IPS-15b (cell line): ENCODE data around the gene SUB1.
"Not testable (repeated sequence)": the region's sequence is repeated elsewhere in the genome, so short reads cannot be mapped to it uniquely, and the experiment has no call there.

Experiments
- H3K27me3 ChIP-seq: one replicate; pipeline ENCODE4 v1.6.1; 2013; ENCODE audit warnings: low read length; ENCODE audit not compliant: control insufficient read depth, insufficient read depth
- H3K36me3 ChIP-seq: one replicate; pipeline ENCODE4 v1.6.1; 2013; ENCODE audit warnings: low read length; ENCODE audit not compliant: control insufficient read depth, insufficient read depth
- H3K4me1 ChIP-seq: one replicate; pipeline ENCODE4 v1.6.1; 2013; ENCODE audit warnings: mild to moderate bottlenecking, low read length; ENCODE audit not compliant: control insufficient read depth, insufficient read depth
- H3K4me3 ChIP-seq: one replicate; pipeline ENCODE4 v1.5.1; 2013; ENCODE audit warnings: low read depth, low read length
- H3K9ac ChIP-seq: one replicate; pipeline ENCODE4 v1.6.1; 2013; ENCODE audit warnings: low read depth, mild to moderate bottlenecking, low read length
- H3K9me3 ChIP-seq: one replicate; pipeline ENCODE4 v1.6.1; 2013; ENCODE audit warnings: mild to moderate bottlenecking, low read length; ENCODE audit not compliant: control insufficient read depth, insufficient read depth

Gene SUB1

GRCh38 chr5:32628049-32628844, 42.9 kb downstream of the SUB1 start:
- Histone ChIP-seq H3K4me1 (no peaks in the 10 kb centered on the region), H3K9me3 (no peaks in the 10 kb centered on the region), H3K36me3 (no peaks in the 10 kb centered on the region), H3K27me3 (no peaks in the 10 kb centered on the region), H3K4me3 (no peak overlapping the region), H3K9ac (no peak overlapping the region)

GRCh38 chr5:32630867-32631491, 45.6 kb downstream of the SUB1 start:
- H3K36me3 ChIP-seq: no peaks in the 10 kb centered on the region
- H3K9ac ChIP-seq: no peak overlapping the region
- no peaks in the 10 kb centered on the region for H3K9me3 ChIP-seq
- H3K4me1 ChIP-seq: no peaks in the 10 kb centered on the region
- no peak overlapping the region for H3K4me3 ChIP-seq
- H3K27me3 ChIP-seq: no peaks in the 10 kb centered on the region

- H3K36me3 ChIP-seq, H3K27me3 ChIP-seq, H3K4me3 ChIP-seq, H3K4me1 ChIP-seq, H3K9me3 ChIP-seq, H3K9ac ChIP-seq: not testable (repeated sequence)
These were observed 47.7 kb downstream of the SUB1 start for GRCh38 chr5:32633017-32633416.

- Histone ChIP-seq H3K9ac (no peak overlapping the region), H3K36me3 (no peaks in the 10 kb centered on the region), H3K4me1 (no peaks in the 10 kb centered on the region), H3K9me3 (no peaks in the 10 kb centered on the region), H3K4me3 (no peak overlapping the region), H3K27me3 (no peaks in the 10 kb centered on the region)
These were observed 53.0 kb downstream of the SUB1 start for GRCh38 chr5:32638309-32638708.

- Histone ChIP-seq H3K4me1 (no peaks in the 10 kb centered on the region), H3K9me3 (no peaks in the 10 kb centered on the region), H3K9ac (no peak overlapping the region), H3K27me3 (no peaks in the 10 kb centered on the region), H3K4me3 (no peak overlapping the region), H3K36me3 (no peaks in the 10 kb centered on the region)
These were observed 54.6 kb downstream of the SUB1 start for GRCh38 chr5:32639943-32640342.

GRCh38 chr5:32642276-32643002, 57.1 kb downstream of the SUB1 start:
- H3K9ac ChIP-seq: no peak overlapping the region
- H3K27me3 ChIP-seq: no peaks in the 10 kb centered on the region
- no peak overlapping the region for H3K4me3 ChIP-seq
- H3K9me3 ChIP-seq: no peaks in the 10 kb centered on the region
- no peaks in the 10 kb centered on the region for H3K4me1 ChIP-seq
- no peaks in the 10 kb centered on the region for H3K36me3 ChIP-seq

GRCh38 chr5:32645246-32645645, 59.9 kb downstream of the SUB1 start:
- H3K4me1 ChIP-seq: no peaks in the 10 kb centered on the region
- H3K9me3 ChIP-seq: no peaks in the 10 kb centered on the region
- H3K36me3 ChIP-seq: no peaks in the 10 kb centered on the region
- H3K9ac ChIP-seq: no peak overlapping the region
- no peak overlapping the region for H3K4me3 ChIP-seq
- H3K27me3 ChIP-seq: no peaks in the 10 kb centered on the region

- H3K4me1 ChIP-seq: no peaks in the 10 kb centered on the region
- H3K4me3 ChIP-seq: no peak overlapping the region
- H3K36me3 ChIP-seq: no peaks in the 10 kb centered on the region
- H3K27me3 ChIP-seq: no peaks in the 10 kb centered on the region
- no peak overlapping the region for H3K9ac ChIP-seq
- H3K9me3 ChIP-seq: no peaks in the 10 kb centered on the region
These were observed 61.0 kb downstream of the SUB1 start for GRCh38 chr5:32646061-32646969.

- no peak overlapping the region for H3K9ac ChIP-seq
- H3K9me3 ChIP-seq: no peaks in the 10 kb centered on the region
- no peaks in the 10 kb centered on the region for H3K36me3 ChIP-seq
- H3K4me3 ChIP-seq: no peak overlapping the region
- H3K4me1 ChIP-seq: no peaks in the 10 kb centered on the region
- H3K27me3 ChIP-seq: no peaks in the 10 kb centered on the region
These were observed 65.7 kb downstream of the SUB1 start for GRCh38 chr5:32651088-32651487.

- Histone ChIP-seq H3K4me3 (no peak overlapping the region), H3K9ac (no peak overlapping the region), H3K4me1 (no peaks in the 10 kb centered on the region), H3K9me3 (no peaks in the 10 kb centered on the region), H3K36me3 (no peaks in the 10 kb centered on the region), H3K27me3 (no peaks in the 10 kb centered on the region)
These were observed 66.3 kb downstream of the SUB1 start for GRCh38 chr5:32651638-32652037.
